NB4 (cell line): Measurements from ENCODE around the gene NOP14.
A peak's percentile ranks its signal among the peaks of the same experiment; 100 is the strongest.

ENCODE experiments used
- DNase-seq: peaks from one replicate; pipeline ENCODE4 v3.0.0; 2010; ENCODE audit warnings: low read depth
- H3K4me3 ChIP-seq: one replicate; pipeline ENCODE4 v1.5.1; 2011; ENCODE audit warnings: mild to moderate bottlenecking, low read depth, low read length, moderate library complexity
- MYC ChIP-seq: IDR thresholded peaks from 2 replicates; pipeline ENCODE4 v1.6.1; 2011; ENCODE audit warnings: low read depth, low read length
- POLR2A ChIP-seq: IDR thresholded peaks from 2 replicates; pipeline ENCODE4 v1.6.1; 2011; ENCODE audit warnings: mild to moderate bottlenecking; ENCODE audit not compliant: insufficient read length; ENCODE audit errors: extremely low read depth
- TF ChIP-seq, protein P1 (sequence below): IDR thresholded peaks from 2 replicates; pipeline ENCODE4 v1.6.1; 2011; ENCODE audit warnings: low read depth, low read length
- TF ChIP-seq, protein P2 (sequence below): IDR thresholded peaks from one replicate; pipeline ENCODE4 v1.5.1; 2012; ENCODE audit warnings: low read depth, low read length

Gene NOP14

DNA sequence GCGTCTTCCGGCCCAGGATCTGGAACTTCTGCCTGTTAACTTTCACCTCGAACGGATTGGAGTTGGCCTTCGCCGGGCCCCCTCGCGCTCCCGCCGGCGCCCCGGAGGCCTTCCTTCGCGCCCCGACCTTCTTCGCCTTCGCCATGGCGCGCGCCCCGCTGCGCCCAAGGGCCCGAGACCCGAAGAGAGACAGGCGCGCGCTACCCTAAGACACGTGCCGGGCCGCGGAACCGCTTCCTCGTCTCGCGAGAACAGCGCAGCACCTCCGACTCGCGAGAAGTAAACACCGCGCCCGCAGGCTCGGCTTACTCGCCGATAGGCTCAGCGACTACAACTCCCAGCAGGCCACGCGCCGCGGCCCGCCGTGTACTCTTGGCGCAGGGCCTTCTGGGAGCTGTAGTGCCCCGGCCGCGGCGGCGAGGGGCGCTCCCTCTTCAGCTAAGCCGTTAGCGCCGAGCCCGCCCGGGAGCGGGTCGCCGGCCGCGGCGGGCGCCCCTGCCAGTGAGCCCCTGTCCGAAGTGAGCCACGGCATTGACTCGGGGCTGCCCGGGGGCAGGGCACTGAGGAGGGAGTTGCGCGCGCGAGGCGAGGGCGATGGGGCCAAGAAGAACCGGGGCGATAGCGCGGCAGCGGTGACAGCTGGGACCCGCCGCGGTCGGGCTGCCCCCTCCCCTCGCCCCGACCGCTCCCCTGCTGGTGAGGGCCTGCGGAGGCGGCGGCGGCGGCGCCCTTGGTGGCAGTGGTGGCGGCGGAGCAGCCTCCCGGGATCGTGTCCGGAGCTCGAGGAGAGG is at the start of gene NOP14, which contains the start of gene GRK4:
NOP14 (minus strand) TSS at position 232 of the 791 bp plus-strand sequence; CDS start at position 145, 87 bp downstream.
GRK4 (plus strand) TSS at position 397 of the 791 bp plus-strand sequence. CDS start 500 bp downstream, outside the sequence.
- peak within 1 kb of the TSS; percentile 81 for H3K4me3 ChIP-seq
- TF ChIP-seq MYC (peak; percentile 100), POLR2A (peak; percentile 89)
- TF ChIP-seq, protein P1, sequence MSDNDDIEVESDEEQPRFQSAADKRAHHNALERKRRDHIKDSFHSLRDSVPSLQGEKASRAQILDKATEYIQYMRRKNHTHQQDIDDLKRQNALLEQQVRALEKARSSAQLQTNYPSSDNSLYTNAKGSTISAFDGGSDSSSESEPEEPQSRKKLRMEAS, result peak; percentile 98
- TF ChIP-seq, protein P2, sequence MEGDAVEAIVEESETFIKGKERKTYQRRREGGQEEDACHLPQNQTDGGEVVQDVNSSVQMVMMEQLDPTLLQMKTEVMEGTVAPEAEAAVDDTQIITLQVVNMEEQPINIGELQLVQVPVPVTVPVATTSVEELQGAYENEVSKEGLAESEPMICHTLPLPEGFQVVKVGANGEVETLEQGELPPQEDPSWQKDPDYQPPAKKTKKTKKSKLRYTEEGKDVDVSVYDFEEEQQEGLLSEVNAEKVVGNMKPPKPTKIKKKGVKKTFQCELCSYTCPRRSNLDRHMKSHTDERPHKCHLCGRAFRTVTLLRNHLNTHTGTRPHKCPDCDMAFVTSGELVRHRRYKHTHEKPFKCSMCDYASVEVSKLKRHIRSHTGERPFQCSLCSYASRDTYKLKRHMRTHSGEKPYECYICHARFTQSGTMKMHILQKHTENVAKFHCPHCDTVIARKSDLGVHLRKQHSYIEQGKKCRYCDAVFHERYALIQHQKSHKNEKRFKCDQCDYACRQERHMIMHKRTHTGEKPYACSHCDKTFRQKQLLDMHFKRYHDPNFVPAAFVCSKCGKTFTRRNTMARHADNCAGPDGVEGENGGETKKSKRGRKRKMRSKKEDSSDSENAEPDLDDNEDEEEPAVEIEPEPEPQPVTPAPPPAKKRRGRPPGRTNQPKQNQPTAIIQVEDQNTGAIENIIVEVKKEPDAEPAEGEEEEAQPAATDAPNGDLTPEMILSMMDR, result no peak
- DNase-seq, result peak; percentile 100

DNA sequence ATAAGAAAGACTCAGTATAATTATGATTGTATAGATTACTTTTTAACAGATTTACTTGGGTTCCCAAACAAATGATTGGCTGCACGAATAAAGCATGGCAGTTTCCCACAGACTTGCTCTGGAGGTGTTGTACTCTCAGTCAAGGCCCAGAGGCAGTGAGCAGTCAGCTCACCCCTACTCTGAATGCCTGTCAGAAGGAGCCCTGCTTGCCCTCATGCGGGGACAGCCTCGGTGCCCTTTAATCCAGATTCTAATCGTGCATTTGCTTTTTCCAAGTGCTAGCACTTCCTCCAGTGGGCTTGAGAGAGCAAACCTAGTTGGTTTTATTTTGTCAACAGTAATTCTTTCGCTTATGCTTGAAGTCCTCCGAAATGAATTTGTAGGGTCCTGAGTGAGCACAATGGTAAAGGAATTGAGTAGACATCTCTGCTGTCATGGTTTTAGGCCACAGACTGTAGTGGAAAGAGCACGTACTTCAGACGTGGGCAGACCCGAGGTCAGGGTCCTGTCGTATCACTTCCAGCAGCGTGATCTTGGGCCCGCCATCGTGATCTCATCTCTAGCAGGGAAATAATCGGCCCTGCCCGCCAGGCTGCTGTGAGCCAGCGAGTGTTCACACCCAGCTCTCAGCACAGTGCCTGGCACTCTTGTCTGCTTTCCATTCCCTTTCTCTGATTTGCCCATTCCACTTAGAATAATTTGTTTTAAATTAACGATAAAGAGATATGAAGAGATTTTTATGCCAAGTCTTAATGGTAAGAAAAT is 48.4 kb upstream of the NOP14 start:
- no peak overlapping the region for H3K4me3 ChIP-seq
- TF ChIP-seq, protein P2, result no peak
- TF ChIP-seq POLR2A (no peak), MYC (no peak)
- TF ChIP-seq, protein P1, result no peak
- no peak for DNase-seq

DNA sequence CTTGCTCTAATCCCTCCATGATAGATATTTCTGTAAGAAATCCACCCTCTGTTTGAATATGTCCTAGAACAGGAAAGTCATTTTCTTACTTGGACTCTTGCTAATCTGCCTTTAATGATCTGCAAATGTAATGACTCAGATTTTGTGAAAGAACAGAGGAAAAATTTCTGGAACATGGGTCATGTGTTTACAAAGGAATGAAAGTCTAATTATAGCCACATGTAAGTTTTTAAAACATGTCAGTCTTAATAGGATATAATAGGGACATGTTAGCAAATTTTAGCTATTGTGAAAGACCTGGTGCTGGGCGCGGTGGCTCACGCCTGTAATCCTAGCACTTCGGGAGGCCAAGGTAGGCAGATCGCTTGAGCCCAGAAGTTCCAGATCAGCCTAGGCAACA is 47.8 kb upstream of the NOP14 start:
- no peak overlapping the region for H3K4me3 ChIP-seq
- no peak for TF ChIP-seq POLR2A
- TF ChIP-seq, protein P2, result no peak
- TF ChIP-seq, protein P1, result no peak
- TF ChIP-seq MYC, result no peak
- no peak for DNase-seq

DNA sequence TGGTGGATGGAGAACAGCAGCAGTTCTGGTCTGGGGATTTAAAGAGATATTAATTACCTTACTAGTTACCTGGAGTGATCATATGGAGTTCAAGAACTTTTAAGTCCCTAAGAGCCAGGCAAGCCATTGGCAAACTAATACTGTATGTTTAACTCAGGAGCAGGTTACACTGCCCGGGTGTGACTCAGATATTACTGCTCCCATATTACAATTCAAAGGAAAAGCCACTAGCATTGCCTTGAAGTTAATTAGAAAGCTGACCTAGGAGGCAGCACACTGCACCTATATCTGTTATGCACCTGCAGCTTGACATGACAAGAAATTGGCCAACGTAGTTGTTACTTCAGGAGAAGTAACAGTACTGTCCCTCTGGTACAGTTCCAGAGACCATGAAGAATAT is 47.4 kb upstream of the NOP14 start:
- TF ChIP-seq POLR2A, result no peak
- no peak for DNase-seq
- no peak overlapping the region for H3K4me3 ChIP-seq

DNA sequence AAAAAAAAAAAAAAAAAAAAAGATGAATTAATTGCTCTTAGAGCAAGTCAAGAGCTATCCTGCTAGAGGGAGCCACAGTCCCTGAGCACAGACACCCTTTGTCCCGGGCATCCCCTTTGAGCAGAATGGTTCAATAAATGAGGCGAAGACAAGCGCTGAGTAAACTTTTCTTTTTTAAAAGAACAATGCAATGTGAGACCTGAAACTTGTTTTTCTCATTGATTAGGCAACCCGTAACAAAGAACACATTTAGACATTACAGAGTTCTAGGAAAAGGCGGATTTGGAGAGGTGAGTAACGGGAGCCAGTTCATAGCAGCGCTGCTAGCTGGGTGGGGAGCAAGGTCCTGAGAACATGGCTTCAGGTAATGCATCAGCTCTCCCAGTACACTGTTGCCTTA is 46.2 kb upstream of the NOP14 start:
- DNase-seq, result peak; percentile 40
- H3K4me3 ChIP-seq, result no peak overlapping the region
- TF ChIP-seq MYC (no peak), POLR2A (no peak)
- TF ChIP-seq, protein P1, result no peak
- TF ChIP-seq, protein P2, result peak; percentile 12

DNA sequence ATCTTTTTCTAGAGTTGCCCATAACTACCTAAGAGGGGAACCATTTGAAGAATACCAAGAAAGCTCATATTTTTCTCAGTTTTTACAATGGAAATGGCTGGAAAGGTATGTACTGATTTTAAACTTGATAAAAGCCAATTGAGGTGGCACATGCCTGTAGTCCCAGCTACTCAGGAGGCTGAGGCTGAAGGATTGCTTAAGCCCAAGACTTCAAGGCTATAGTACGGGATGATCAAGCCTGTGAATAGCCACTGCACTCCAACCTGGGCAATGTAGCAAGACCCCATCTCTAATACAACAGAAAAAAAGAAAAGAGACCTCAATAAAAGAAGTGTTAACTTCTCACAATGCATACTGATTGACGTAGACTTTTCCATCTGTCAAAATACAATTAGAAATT is 44.5 kb upstream of the NOP14 start:
- DNase-seq, result no peak
- TF ChIP-seq, protein P1, result no peak
- TF ChIP-seq, protein P2, result no peak
- TF ChIP-seq POLR2A (no peak), MYC (no peak)
- H3K4me3 ChIP-seq, result no peak overlapping the region
